H1 (cell line): Measurements from ENCODE around the gene CPEB3. TPM values are rescaled to one million over a fixed set of nuclear protein-coding genes. Genes with fewer than 3 reads are reported as not detected.

ENCODE experiments used
- CTCF ChIA-PET: fragments of 300-600 bp; sonication (Branson Sonifier 250); formaldehyde crosslinking; loops from one replicate; lab custom pipeline; 2021; ENCODE audit not compliant: partially characterized antibody; lab: Charles Lee
- POLR2A ChIA-PET: fragments of 300-600 bp; sonication (Branson Sonifier 250); formaldehyde crosslinking; loops from one replicate; lab custom pipeline; 2021; ENCODE audit warnings: inconsistent platforms; ENCODE audit not compliant: partially characterized antibody; lab: Charles Lee
- DNase-seq, 2 experiments: peaks; one replicate each; pipeline versions ENCODE4 v3.0.0 to v3.0.0-alpha.2; 2010 to 2022; ENCODE audit warnings: low spot score in 2 of 2, low read depth in 1 of 2, mixed read lengths in 1 of 2
- FAIRE-seq: peaks from 2 replicates; lab custom pipeline; 2011; peaks lifted over from hg19 to GRCh38; lab: Jason Lieb, UNC
- H2AFZ ChIP-seq: 2 replicates; pipeline ENCODE4 v1.8.1; 2012; ENCODE audit warnings: low read length, inconsistent platforms
- H2AK5ac ChIP-seq: 2 replicates; pipeline ENCODE4 v1.6.1; 2013; ENCODE audit warnings: low read depth, low read length
- H2BK120ac ChIP-seq: replicated peaks from 2 replicates; pipeline ENCODE3; 2013; ENCODE audit warnings: low read depth, low read length, inconsistent platforms
- H2BK12ac ChIP-seq: 2 replicates; pipeline ENCODE4 v1.6.1; 2013; ENCODE audit warnings: low read depth, low read length
- H2BK15ac ChIP-seq: 2 replicates; pipeline ENCODE4 v1.6.1; 2013; ENCODE audit warnings: low read length
- H2BK20ac ChIP-seq: 2 replicates; pipeline ENCODE4 v1.6.1; 2013; ENCODE audit warnings: low read length
- H2BK5ac ChIP-seq: 2 replicates; pipeline ENCODE4 v1.6.1; 2013; ENCODE audit warnings: low read depth, low read length
- H3K14ac ChIP-seq: 2 replicates; pipeline ENCODE4 v1.6.1; 2013; ENCODE audit warnings: inconsistent platforms; ENCODE audit not compliant: insufficient read length
- H3K18ac ChIP-seq: 2 replicates; pipeline ENCODE4 v1.6.1; 2013; ENCODE audit warnings: low read length; ENCODE audit errors: extremely low read depth
- H3K23ac ChIP-seq: 2 replicates; pipeline ENCODE4 v1.6.1; 2013; ENCODE audit warnings: inconsistent platforms; ENCODE audit not compliant: insufficient read length
- H3K23me2 ChIP-seq: 2 replicates; pipeline ENCODE4 v1.6.1; 2013; ENCODE audit warnings: low read depth, low read length
- H3K27ac ChIP-seq: 2 replicates; pipeline ENCODE4 v1.6.1; 2011; ENCODE audit warnings: low read depth, low read length, inconsistent platforms
- H3K27me3 ChIP-seq, 4 experiments: replicated peaks in 1 of 4; 1 replicate in 1 of 4; 2 replicates in 3 of 4; pipeline versions ENCODE4 v1.6.1 to v1.8.1; 2011 to 2013; ENCODE audit warnings: low read length in 3 of 4, mild to moderate bottlenecking in 3 of 4, inconsistent platforms in 2 of 4, mixed read lengths in 2 of 4, moderate library complexity in 1 of 4; ENCODE audit not compliant: control insufficient read depth in 3 of 4, insufficient read depth in 3 of 4; ENCODE audit errors: extremely low read depth in 1 of 4
- H3K36me3 ChIP-seq, 4 experiments: 2 replicates each; pipeline versions ENCODE4 v1.6.1 to v1.8.1; 2011 to 2013; ENCODE audit warnings: mild to moderate bottlenecking in 4 of 4, low read length in 3 of 4, moderate library complexity in 2 of 4, control low read depth in 1 of 4, inconsistent platforms in 1 of 4; ENCODE audit not compliant: insufficient read depth in 4 of 4, control insufficient read depth in 2 of 4
- H3K4ac ChIP-seq: replicated peaks from 2 replicates; pipeline ENCODE3; 2013; ENCODE audit warnings: low read length, low read depth, mixed read lengths, inconsistent platforms; ENCODE audit not compliant: insufficient read length
- H3K4me1 ChIP-seq, 4 experiments: replicated peaks in 1 of 4; 1 replicate in 1 of 4; 2 replicates in 3 of 4; pipeline versions ENCODE4 v1.6.1 to v1.8.1; 2011 to 2013; ENCODE audit warnings: low read length in 3 of 4, inconsistent platforms in 2 of 4, mixed read lengths in 1 of 4; ENCODE audit not compliant: insufficient read depth in 4 of 4, control insufficient read depth in 3 of 4
- H3K4me2 ChIP-seq, 2 experiments: 2 replicates each; pipeline versions ENCODE4 v1.6.1 to v1.8.1; 2011 to 2013; ENCODE audit warnings: low read depth in 2 of 2, low read length in 2 of 2, control low read depth in 1 of 2, inconsistent platforms in 1 of 2, mild to moderate bottlenecking in 1 of 2; ENCODE audit not compliant: insufficient read depth in 1 of 2
- H3K4me3 ChIP-seq, 4 experiments: fragments of 200-600, 300-600 bp in 1 of 4; sonication (generic), shearing (Covaris generic), sonication (Bioruptor Twin) in 1 of 4; 2 replicates each; pipeline versions ENCODE4 v1.5.1 to v1.8.1; 2011 to 2016; ENCODE audit warnings: low read length in 4 of 4, low read depth in 3 of 4, control low read depth in 2 of 4, inconsistent platforms in 2 of 4, mild to moderate bottlenecking in 2 of 4, mixed read lengths in 1 of 4, moderate library complexity in 1 of 4; ENCODE audit not compliant: insufficient read depth in 2 of 4; ENCODE audit errors: extremely low read depth in 1 of 4
- H3K56ac ChIP-seq: replicated peaks from 2 replicates; pipeline ENCODE3; 2013; ENCODE audit warnings: low read depth, mild to moderate bottlenecking, mixed read lengths, low read length, inconsistent platforms; ENCODE audit not compliant: insufficient read length
- H3K79me1 ChIP-seq: 2 replicates; pipeline ENCODE4 v1.6.1; 2013; ENCODE audit warnings: low read depth, low read length, control low read depth
- H3K79me2 ChIP-seq, 2 experiments: 2 replicates each; pipeline versions ENCODE4 v1.6.1 to v1.8.1; 2012 to 2013; ENCODE audit warnings: low read length in 2 of 2, mild to moderate bottlenecking in 2 of 2, inconsistent platforms in 1 of 2; ENCODE audit not compliant: insufficient read depth in 2 of 2, control insufficient read depth in 1 of 2
- H3K9ac ChIP-seq, 4 experiments: replicated peaks in 1 of 4; 1 replicate in 1 of 4; 2 replicates in 3 of 4; pipeline versions ENCODE4 v1.6.1 to v1.8.1; 2011 to 2013; ENCODE audit warnings: low read depth in 3 of 4, low read length in 3 of 4, control low read depth in 2 of 4, mild to moderate bottlenecking in 2 of 4, moderate library complexity in 2 of 4, inconsistent platforms in 1 of 4; ENCODE audit errors: extremely low read depth in 1 of 4
- H3K9me3 ChIP-seq, 2 experiments: 2 replicates each; pipeline versions ENCODE4 v1.6.1 to v1.8.1; 2012 to 2013; ENCODE audit warnings: mild to moderate bottlenecking in 2 of 2, moderate library complexity in 2 of 2, control low read depth in 1 of 2, inconsistent platforms in 1 of 2, low read depth in 1 of 2, low read length in 1 of 2, mixed read lengths in 1 of 2; ENCODE audit not compliant: insufficient read depth in 2 of 2
- H4K20me1 ChIP-seq, 2 experiments: replicated peaks in 1 of 2; 2 replicates each; pipeline versions ENCODE3 to v1.8.1; 2011 to 2013; ENCODE audit warnings: inconsistent platforms in 2 of 2, low read length in 2 of 2, mild to moderate bottlenecking in 1 of 2; ENCODE audit not compliant: insufficient read depth in 2 of 2, control insufficient read depth in 1 of 2
- H4K5ac ChIP-seq: 2 replicates; pipeline ENCODE4 v1.6.1; 2013; ENCODE audit warnings: low read length, low read depth, mixed read lengths, inconsistent platforms; ENCODE audit not compliant: insufficient read length
- H4K8ac ChIP-seq: 2 replicates; pipeline ENCODE4 v1.8.0; 2013; ENCODE audit warnings: mild to moderate bottlenecking, moderate library complexity, low read length, inconsistent platforms; ENCODE audit not compliant: insufficient read depth; ENCODE audit errors: extremely low read depth
- H4K91ac ChIP-seq: replicated peaks from 2 replicates; pipeline ENCODE3; 2013; ENCODE audit warnings: low read length, mixed read lengths, inconsistent platforms; ENCODE audit not compliant: insufficient read length
- ASH2L ChIP-seq: fragments of 200-600, 300-600 bp; sonication (generic); IDR thresholded peaks from one replicate; pipeline ENCODE4 v1.7.1; 2017; ENCODE audit warnings: low read length
- BRCA1 ChIP-seq: IDR thresholded peaks from 2 replicates; pipeline ENCODE4 v1.6.1; 2012; ENCODE audit warnings: low read depth, low read length, improper control_type of control experiment
- CBX5 ChIP-seq: fragments of 300-800, 300-1000 bp; sonication (generic); IDR thresholded peaks from 2 replicates; pipeline ENCODE4 v1.7.1; 2016; ENCODE audit warnings: antibody characterized with exemption, low read length, low read depth
- CBX8 ChIP-seq: fragments of 300-800, 300-1000 bp; sonication (generic); IDR thresholded peaks from 2 replicates; pipeline ENCODE4 v1.7.1; 2016; ENCODE audit warnings: low read depth, low read length, borderline replicate concordance
- CREB1 ChIP-seq: IDR thresholded peaks from 2 replicates; pipeline ENCODE4 v1.6.1; 2012; ENCODE audit warnings: inconsistent platforms
- EGR1 ChIP-seq: IDR thresholded peaks from 2 replicates; pipeline ENCODE4 v1.6.1; 2011; ENCODE audit warnings: low read depth, low read length, borderline replicate concordance
- GTF2F1 ChIP-seq: IDR thresholded peaks from 2 replicates; pipeline ENCODE4 v1.6.1; 2012; ENCODE audit warnings: low read depth, low read length, improper control_type of control experiment, borderline replicate concordance
- KDM1A ChIP-seq: fragments of 200-600, 300-600 bp; sonication (generic); IDR thresholded peaks from 2 replicates; pipeline ENCODE4 v1.7.1; 2016; ENCODE audit warnings: mild to moderate bottlenecking, low read length, borderline replicate concordance
- POU5F1 ChIP-seq: IDR thresholded peaks from 2 replicates; pipeline ENCODE4 v1.6.1; 2011; ENCODE audit warnings: low read depth, mild to moderate bottlenecking, low read length, moderate library complexity
- RAD21 ChIP-seq, 2 experiments: IDR thresholded peaks in 1 of 2; conservative IDR thresholded peaks in 1 of 2; 2 replicates each; pipeline ENCODE4 v1.6.1; 2011; ENCODE audit warnings: low read depth in 2 of 2, low read length in 2 of 2, improper control_type of control experiment in 1 of 2, inconsistent platforms in 1 of 2, mild to moderate bottlenecking in 1 of 2, moderate library complexity in 1 of 2
- RFX5 ChIP-seq: IDR thresholded peaks from 2 replicates; pipeline ENCODE4 v1.6.1; 2011; ENCODE audit warnings: low read depth, low read length, improper control_type of control experiment, borderline replicate concordance
- RXRA ChIP-seq: IDR thresholded peaks from 2 replicates; pipeline ENCODE4 v1.6.1; 2011; ENCODE audit warnings: low read depth, mild to moderate bottlenecking, low read length, moderate library complexity; ENCODE audit not compliant: insufficient read depth
- SP4 ChIP-seq: IDR thresholded peaks from 2 replicates; pipeline ENCODE4 v1.6.1; 2012; ENCODE audit warnings: low read length, inconsistent platforms
- TBP ChIP-seq: IDR thresholded peaks from 2 replicates; pipeline ENCODE4 v1.6.1; 2011; ENCODE audit warnings: low read depth, low read length, improper control_type of control experiment
- TEAD4 ChIP-seq: IDR thresholded peaks from 2 replicates; pipeline ENCODE4 v1.6.1; 2012; ENCODE audit warnings: low read depth, low read length, inconsistent platforms, mixed read lengths
- WGBS, 2 experiments: shearing (Covaris generic) in 1 of 2; methylation state at CpG; one replicate each; pipeline versions ENCODE4 v1.1.6 to v1.1.7; 2013 to 2015; ENCODE audit warnings: low lambda C conversion rate in 2 of 2, mixed read lengths in 2 of 2, inconsistent platforms in 1 of 2, low coverage in 1 of 2, missing lambda C conversion rate in 1 of 2; ENCODE audit not compliant: insufficient replicate concordance in 2 of 2, insufficient coverage in 1 of 2, insufficient read length in 1 of 2; ENCODE audit errors: extremely low coverage in 1 of 2, missing lambda C conversion rate in 1 of 2; 5-methylcytosine and 5-hydroxymethylcytosine counted together
- polyA plus RNA-seq, 7 experiments: library from polyadenylated mRNA; depleted of rRNA in 3 of 7; stranded (reverse) in 5 of 7; unstranded in 2 of 7; fragments of >200 nt in 5 of 7; fragments of 200-250 nt in 2 of 7; gene quantifications; 1 replicate in 5 of 7; 2 replicates in 1 of 7; 4 replicates in 1 of 7; pipeline versions ENCODE4 v1.2.1 to v1.2.3, GENCODE V29; 2011 to 2013; ENCODE audit warnings: missing spikeins in 2 of 7, mixed read lengths in 2 of 7
- total RNA-seq: library from RNA; stranded (reverse); fragmentation: NEBNext Ultra II Directional; extraction: Animal tissue kit (Norgen Biotek cat#: 25700); gene quantifications from 2 replicates; pipeline ENCODE4 v1.2.1, GENCODE V29; 2021

CPEB3 gene
- total and polyA plus RNA-seq, 2 of the 8 experiments (the other 6 are each of a cell fraction or from before 2014, with no cell fraction given) = 0.39 to 1.7 TPM

DNA sequence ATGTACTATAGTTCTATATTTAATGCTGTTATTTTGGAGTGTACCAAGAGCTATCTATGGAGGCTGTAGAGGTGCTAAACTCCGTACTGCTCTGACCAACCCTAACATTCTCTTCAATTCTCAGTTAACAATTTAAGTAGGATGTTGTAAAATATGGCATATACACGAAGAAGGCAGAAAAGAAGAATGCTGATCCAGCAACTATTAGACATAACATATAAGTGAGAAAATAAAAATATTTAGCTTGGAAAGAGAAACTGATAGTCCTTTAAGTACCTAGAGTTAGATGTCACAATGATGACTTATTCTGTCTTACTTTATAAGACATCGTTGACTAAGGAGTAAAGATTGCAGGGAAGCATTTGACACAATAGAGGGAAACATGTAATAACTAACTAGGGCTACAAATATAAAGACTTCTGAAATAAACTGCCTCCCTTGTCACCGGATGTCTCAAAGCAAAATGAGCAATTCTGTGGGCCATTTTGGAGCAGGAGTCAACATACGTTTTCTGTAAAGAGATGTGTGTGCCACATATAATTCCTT, 159.5 kb downstream of the CPEB3 start:
- CTCF ChIA-PET = interaction anchor here (1.0 to 1.8 kb wide), 4 partner anchors 10 to 28 kb away, joined by 3 to 5 read pairs (median 4); no protein-coding TSS in a partner anchor
- no peaks in the 10 kb centered on the region for H3K27me3 ChIP-seq
- WGBS, 2 experiments = 86% methylated on average over 5 of the region's 5 CpGs; no CpG with 5 or more reads in 1 of the 2 experiments
- TF ChIP-seq ASH2L (no peak), CBX8 (no peak), TEAD4 (no peak), CREB1 (no peak), BRCA1 (no peak), RXRA (no peak), GTF2F1 (no peak), EGR1 (no peak), RAD21 (IDR thresholded peaks at IDR 0.05 in 1 of 2, conservative IDR thresholded peaks at IDR 0.05 in 1 of 2; ENCODE audit: low read depth in 2 of 2, low read length in 2 of 2) (no peak), RFX5 (no peak), SP4 (no peak), CBX5 (no peak), POU5F1 (no peak), TBP (no peak), KDM1A (no peak)

More for the DNA sequence above, 159.5 kb downstream of the CPEB3 start:
- Histone ChIP-seq H4K5ac (no peak overlapping the region), H3K4ac (no peak overlapping the region), H2BK20ac (no peak overlapping the region), H3K36me3 (no peaks in the 10 kb centered on the region), H4K8ac (no peak overlapping the region), H2BK5ac (no peak overlapping the region), H3K23ac (no peak overlapping the region), H2BK15ac (no peak overlapping the region), H2AFZ (no peak overlapping the region), H4K91ac (no peak overlapping the region), H3K9me3 (no peaks in the 10 kb centered on the region), H3K4me1 (no peaks in the 10 kb centered on the region), H3K4me3 (no peak overlapping the region), H3K56ac (no peak overlapping the region), H3K18ac (no peak overlapping the region), H3K9ac (no peak overlapping the region), H3K23me2 (no peaks in the 10 kb centered on the region), H2BK12ac (no peak overlapping the region), H3K4me2 (no peak overlapping the region), H4K20me1 (no peaks in the 10 kb centered on the region), H3K27ac (no peak overlapping the region), H3K79me1 (no peaks in the 10 kb centered on the region), H2AK5ac (no peak overlapping the region), H3K79me2 (no peaks in the 10 kb centered on the region), H2BK120ac (no peak overlapping the region), H3K14ac (no peak overlapping the region)
- FAIRE-seq (no peak), DNase-seq (no peak)
- POLR2A ChIA-PET = interaction anchor here (1.2 kb wide), 1 partner anchor 20 kb away, joined by 3 read pairs; no protein-coding TSS in a partner anchor
